HEK293 (cell line): ENCODE results near the gene EDARADD.
A peak's percentile ranks its signal among the peaks of the same experiment; 100 is the strongest.

Source experiments
- GFI1B ChIP-seq: fragments of 450-650 bp; formaldehyde crosslinking; IDR thresholded peaks from 2 replicates; pipeline ENCODE4 v1.5.1; 2016; ENCODE audit warnings: missing biosample characterization, missing genetic modification characterization
- GLI2 ChIP-seq: fragments of 450-650 bp; formaldehyde crosslinking; IDR thresholded peaks from 2 replicates; pipeline ENCODE4; 2017; ENCODE audit warnings: missing biosample characterization, missing genetic modification characterization, low read depth, borderline replicate concordance
- GLIS1 ChIP-seq: fragments of 450-650 bp; formaldehyde crosslinking; IDR thresholded peaks from 2 replicates; pipeline ENCODE4 v1.5.1; 2016; ENCODE audit warnings: missing biosample characterization, missing genetic modification characterization
- SCRT2 ChIP-seq: fragments of 450-650 bp; formaldehyde crosslinking; IDR thresholded peaks from 2 replicates; pipeline ENCODE4 v1.5.1; 2016; ENCODE audit warnings: missing biosample characterization, missing genetic modification characterization
- SP3 ChIP-seq: fragments of 450-650 bp; formaldehyde crosslinking; IDR thresholded peaks from 2 replicates; pipeline ENCODE4 v1.5.1; 2016; ENCODE audit warnings: missing biosample characterization, missing genetic modification characterization
- ZNF112 ChIP-seq: fragments of 450-650 bp; formaldehyde crosslinking; IDR thresholded peaks from 2 replicates; pipeline ENCODE4 v1.5.0; 2017; ENCODE audit warnings: missing biosample characterization, missing genetic modification characterization
- ZNF174 ChIP-seq: fragments of 450-650 bp; formaldehyde crosslinking; IDR thresholded peaks from 2 replicates; pipeline ENCODE4 v1.5.0; 2017; ENCODE audit warnings: missing biosample characterization, mild to moderate bottlenecking, missing genetic modification characterization
- ZNF280C ChIP-seq: fragments of 450-650 bp; formaldehyde crosslinking; IDR thresholded peaks from 2 replicates; pipeline ENCODE4 v1.5.1; 2016; ENCODE audit warnings: missing biosample characterization, missing genetic modification characterization
- ZNF324 ChIP-seq: fragments of 450-650 bp; formaldehyde crosslinking; IDR thresholded peaks from 2 replicates; pipeline ENCODE4 v1.5.1; 2016; ENCODE audit warnings: missing biosample characterization, missing genetic modification characterization
- ZNF37A ChIP-seq: fragments of 450-650 bp; IDR thresholded peaks from 2 replicates; pipeline ENCODE4 v1.5.1; 2018; ENCODE audit warnings: missing biosample characterization, missing genetic modification characterization
- ZNF473 ChIP-seq: fragments of 450-650 bp; formaldehyde crosslinking; IDR thresholded peaks from 2 replicates; pipeline ENCODE4 v1.5.1; 2017; ENCODE audit warnings: missing biosample characterization, missing genetic modification characterization
- ZNF488 ChIP-seq: fragments of 450-650 bp; formaldehyde crosslinking; IDR thresholded peaks from 2 replicates; pipeline ENCODE4 v1.5.1; 2016; ENCODE audit warnings: missing biosample characterization, missing genetic modification characterization
- ZNF513 ChIP-seq: fragments of 450-650 bp; IDR thresholded peaks from 2 replicates; pipeline ENCODE4 v1.5.1; 2018; ENCODE audit warnings: missing biosample characterization, missing genetic modification characterization
- ZNF518A ChIP-seq: fragments of 450-650 bp; formaldehyde crosslinking; conservative IDR thresholded peaks from 2 replicates; pipeline ENCODE4 v1.5.1; 2016; ENCODE audit warnings: low read depth, missing biosample characterization, missing genetic modification characterization
- ZNF521 ChIP-seq: fragments of 450-650 bp; formaldehyde crosslinking; IDR thresholded peaks from 2 replicates; pipeline ENCODE4 v1.5.1; 2017; ENCODE audit warnings: missing biosample characterization, mild to moderate bottlenecking, missing genetic modification characterization
- ZNF768 ChIP-seq: fragments of 450-650 bp; formaldehyde crosslinking; IDR thresholded peaks from 2 replicates; pipeline ENCODE4 v1.5.1; 2018; ENCODE audit warnings: missing biosample characterization, mild to moderate bottlenecking, missing genetic modification characterization
- ZNF785 ChIP-seq: fragments of 450-650 bp; formaldehyde crosslinking; IDR thresholded peaks from 2 replicates; pipeline ENCODE4 v1.5.1; 2016; ENCODE audit warnings: missing biosample characterization, missing genetic modification characterization
- TF ChIP-seq, protein P1 (sequence below): fragments of 450-650 bp; formaldehyde crosslinking; IDR thresholded peaks from 2 replicates; pipeline ENCODE4 v1.5.1; 2016; ENCODE audit warnings: missing biosample characterization, missing genetic modification characterization
- TF ChIP-seq, protein P2 (sequence below): fragments of 450-650 bp; formaldehyde crosslinking; IDR thresholded peaks from 2 replicates; pipeline ENCODE4 v1.5.1; 2016; ENCODE audit warnings: missing biosample characterization, missing genetic modification characterization
- TF ChIP-seq, protein P3 (sequence below): fragments of 450-650 bp; formaldehyde crosslinking; IDR thresholded peaks from 2 replicates; pipeline ENCODE4 v1.5.1; 2016; ENCODE audit warnings: missing biosample characterization, missing genetic modification characterization

EDARADD gene

GRCh38 chr1:236524142-236524894, 130.2 kb downstream of the EDARADD start (continued):
- no peak for TF ChIP-seq ZNF513 (tag by site-specific recombination)
- TF ChIP-seq GFI1B, result peak; percentile 71; the same call in 1 of the 2 replicates
- TF ChIP-seq, protein P1, sequence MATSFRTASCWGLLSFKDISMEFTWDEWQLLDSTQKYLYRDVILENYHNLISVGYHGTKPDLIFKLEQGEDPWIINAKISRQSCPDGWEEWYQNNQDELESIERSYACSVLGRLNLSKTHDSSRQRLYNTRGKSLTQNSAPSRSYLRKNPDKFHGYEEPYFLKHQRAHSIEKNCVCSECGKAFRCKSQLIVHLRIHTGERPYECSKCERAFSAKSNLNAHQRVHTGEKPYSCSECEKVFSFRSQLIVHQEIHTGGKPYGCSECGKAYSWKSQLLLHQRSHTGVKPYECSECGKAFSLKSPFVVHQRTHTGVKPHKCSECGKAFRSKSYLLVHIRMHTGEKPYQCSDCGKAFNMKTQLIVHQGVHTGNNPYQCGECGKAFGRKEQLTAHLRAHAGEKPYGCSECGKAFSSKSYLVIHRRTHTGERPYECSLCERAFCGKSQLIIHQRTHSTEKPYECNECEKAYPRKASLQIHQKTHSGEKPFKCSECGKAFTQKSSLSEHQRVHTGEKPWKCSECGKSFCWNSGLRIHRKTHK (tag by site-specific recombination), result no peak
- no peak for TF ChIP-seq ZNF112
- TF ChIP-seq GLI2, result no peak
- no peak for TF ChIP-seq ZNF473
- 0 out of 2 replicates have a peak, but pooled peaks have one; percentile 30 for TF ChIP-seq SCRT2 (tag by site-specific recombination)
- TF ChIP-seq ZNF324 (tag by site-specific recombination), result peak; percentile 60; the same call in 1 of the 2 replicates
- TF ChIP-seq SP3 (tag by site-specific recombination), result no peak; the same call in 1 of the 2 replicates
- no peak for TF ChIP-seq ZNF785 (tag by site-specific recombination)
- no peak for TF ChIP-seq ZNF37A
- TF ChIP-seq ZNF174 (tag by site-specific recombination), result no peak
- TF ChIP-seq, protein P2, sequence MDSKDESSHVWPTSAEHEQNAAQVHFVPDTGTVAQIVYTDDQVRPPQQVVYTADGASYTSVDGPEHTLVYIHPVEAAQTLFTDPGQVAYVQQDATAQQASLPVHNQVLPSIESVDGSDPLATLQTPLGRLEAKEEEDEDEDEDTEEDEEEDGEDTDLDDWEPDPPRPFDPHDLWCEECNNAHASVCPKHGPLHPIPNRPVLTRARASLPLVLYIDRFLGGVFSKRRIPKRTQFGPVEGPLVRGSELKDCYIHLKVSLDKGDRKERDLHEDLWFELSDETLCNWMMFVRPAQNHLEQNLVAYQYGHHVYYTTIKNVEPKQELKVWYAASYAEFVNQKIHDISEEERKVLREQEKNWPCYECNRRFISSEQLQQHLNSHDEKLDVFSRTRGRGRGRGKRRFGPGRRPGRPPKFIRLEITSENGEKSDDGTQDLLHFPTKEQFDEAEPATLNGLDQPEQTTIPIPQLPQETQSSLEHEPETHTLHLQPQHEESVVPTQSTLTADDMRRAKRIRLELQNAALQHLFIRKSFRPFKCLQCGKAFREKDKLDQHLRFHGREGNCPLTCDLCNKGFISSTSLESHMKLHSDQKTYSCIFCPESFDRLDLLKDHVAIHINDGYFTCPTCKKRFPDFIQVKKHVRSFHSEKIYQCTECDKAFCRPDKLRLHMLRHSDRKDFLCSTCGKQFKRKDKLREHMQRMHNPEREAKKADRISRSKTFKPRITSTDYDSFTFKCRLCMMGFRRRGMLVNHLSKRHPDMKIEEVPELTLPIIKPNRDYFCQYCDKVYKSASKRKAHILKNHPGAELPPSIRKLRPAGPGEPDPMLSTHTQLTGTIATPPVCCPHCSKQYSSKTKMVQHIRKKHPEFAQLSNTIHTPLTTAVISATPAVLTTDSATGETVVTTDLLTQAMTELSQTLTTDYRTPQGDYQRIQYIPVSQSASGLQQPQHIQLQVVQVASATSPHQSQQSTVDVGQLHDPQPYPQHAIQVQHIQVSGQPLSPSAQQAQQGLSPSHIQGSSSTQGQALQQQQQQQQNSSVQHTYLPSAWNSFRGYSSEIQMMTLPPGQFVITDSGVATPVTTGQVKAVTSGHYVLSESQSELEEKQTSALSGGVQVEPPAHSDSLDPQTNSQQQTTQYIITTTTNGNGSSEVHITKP (tag by site-specific recombination), result no peak; the same call in 1 of the 2 replicates
- TF ChIP-seq GLIS1 (tag by site-specific recombination), result peak; percentile 19; the same call in 1 of the 2 replicates
- TF ChIP-seq, protein P3, sequence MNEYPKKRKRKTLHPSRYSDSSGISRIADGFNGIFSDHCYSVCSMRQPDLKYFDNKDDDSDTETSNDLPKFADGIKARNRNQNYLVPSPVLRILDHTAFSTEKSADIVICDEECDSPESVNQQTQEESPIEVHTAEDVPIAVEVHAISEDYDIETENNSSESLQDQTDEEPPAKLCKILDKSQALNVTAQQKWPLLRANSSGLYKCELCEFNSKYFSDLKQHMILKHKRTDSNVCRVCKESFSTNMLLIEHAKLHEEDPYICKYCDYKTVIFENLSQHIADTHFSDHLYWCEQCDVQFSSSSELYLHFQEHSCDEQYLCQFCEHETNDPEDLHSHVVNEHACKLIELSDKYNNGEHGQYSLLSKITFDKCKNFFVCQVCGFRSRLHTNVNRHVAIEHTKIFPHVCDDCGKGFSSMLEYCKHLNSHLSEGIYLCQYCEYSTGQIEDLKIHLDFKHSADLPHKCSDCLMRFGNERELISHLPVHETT, result peak; percentile 84; the same call in 1 of the 2 replicates
- no peak for TF ChIP-seq ZNF521 (tag by site-specific recombination)
- peak; percentile 46 for TF ChIP-seq ZNF518A
- no peak for TF ChIP-seq ZNF768 (tag by site-specific recombination)
- no peak for TF ChIP-seq ZNF488 (tag by site-specific recombination)
- no peak for TF ChIP-seq ZNF280C
